NT2/D1 (cell line): ENCODE measurements around the gene CSNK1G3.

Experiments used
- SUZ12 ChIP-seq: IDR thresholded peaks from 2 replicates; pipeline ENCODE4 v1.6.1; 2011; ENCODE audit not compliant: insufficient read length, insufficient read depth; ENCODE audit errors: extremely low read depth
- YY1 ChIP-seq: IDR thresholded peaks from 2 replicates; pipeline ENCODE4 v1.6.1; 2011; ENCODE audit not compliant: insufficient read length, insufficient read depth

DNA sequence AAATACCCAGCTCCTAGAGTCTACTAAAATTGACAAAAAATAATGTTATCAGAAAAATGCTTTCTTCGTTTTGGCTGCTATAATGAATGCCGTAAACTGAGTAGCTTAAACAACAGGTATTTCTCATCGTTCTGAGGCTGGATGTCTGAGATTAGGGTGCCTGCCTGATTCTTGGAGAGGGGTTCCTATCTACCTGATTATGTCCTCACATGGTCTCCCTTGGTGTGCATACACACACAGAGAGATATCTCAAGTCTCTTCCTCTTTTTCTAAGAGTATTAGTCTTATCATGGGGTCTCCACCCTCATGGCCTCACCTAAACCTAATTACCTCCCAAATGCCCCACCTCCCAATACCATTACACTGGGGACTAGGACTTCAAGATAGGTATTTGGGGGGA, 40.6 kb upstream of the CSNK1G3 start:
- TF ChIP-seq YY1 (no peak), SUZ12 (no peak)
